Activated naive CD4-positive, alpha-beta T cell (primary cell): ENCODE results near the gene UNK.
"Not testable (repeated sequence)": the region's sequence is repeated elsewhere in the genome, so short reads cannot be mapped to it uniquely, and the experiment has no call there.

Experiments
- DNase-seq, 4 experiments: peaks; one replicate each; lab custom pipeline; 2025; lab: John Stamatoyannopoulos, UW

The UNK gene

DNA sequence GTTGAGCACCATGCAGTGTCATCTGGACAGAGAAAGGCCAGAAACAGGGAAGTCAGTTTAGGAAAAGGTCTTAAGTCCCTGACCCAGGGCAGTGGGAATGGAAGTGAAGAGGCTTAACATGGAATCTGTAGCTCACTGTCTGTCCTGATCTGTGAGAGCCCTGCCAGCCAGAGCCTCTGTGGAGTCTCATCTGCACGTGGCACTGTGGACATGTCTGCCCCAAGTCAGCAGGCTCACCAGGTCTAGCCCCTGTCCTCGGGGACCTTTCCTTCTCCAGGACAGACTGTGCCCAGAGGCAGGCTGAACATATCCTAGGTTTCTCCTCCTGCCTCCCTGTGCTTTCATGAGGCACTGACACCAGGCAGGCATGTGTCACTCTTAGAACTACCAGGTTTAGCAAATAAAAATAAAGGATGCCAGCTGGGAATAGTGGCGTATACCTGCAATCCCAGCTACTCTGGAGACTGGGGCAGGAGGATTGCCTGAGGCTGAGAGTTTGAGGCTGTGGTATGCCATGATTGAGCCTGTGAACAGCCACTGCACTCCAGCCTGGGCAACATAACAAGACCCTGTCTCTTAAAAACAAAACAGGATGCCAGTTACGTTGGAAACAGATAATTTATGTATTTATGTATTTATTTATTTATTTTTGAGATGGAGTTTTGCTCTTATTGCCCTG lies 22.4 kb downstream of the UNK start:
- DNase-seq, result no peak

DNA sequence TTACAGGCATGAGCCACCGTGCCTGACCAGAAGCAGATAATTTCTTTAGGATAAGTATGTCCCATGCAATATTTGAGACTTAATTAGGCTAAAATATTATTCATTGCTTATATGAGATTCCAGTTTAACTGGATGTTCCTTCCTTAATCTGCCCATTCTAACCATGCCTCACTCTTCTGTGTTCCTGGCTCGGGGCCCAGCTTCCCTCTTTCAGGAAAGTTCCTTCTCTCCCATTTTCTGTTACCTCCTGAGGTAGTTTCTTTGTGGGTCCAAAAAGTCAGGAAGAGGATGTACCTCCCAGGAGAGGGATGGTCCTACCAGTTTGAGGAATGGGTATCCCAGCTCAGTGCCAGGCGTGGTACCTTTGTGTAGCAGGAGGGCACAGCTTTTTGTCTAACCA lies 23.3 kb downstream of the UNK start:
- DNase-seq, result no peak

DNA sequence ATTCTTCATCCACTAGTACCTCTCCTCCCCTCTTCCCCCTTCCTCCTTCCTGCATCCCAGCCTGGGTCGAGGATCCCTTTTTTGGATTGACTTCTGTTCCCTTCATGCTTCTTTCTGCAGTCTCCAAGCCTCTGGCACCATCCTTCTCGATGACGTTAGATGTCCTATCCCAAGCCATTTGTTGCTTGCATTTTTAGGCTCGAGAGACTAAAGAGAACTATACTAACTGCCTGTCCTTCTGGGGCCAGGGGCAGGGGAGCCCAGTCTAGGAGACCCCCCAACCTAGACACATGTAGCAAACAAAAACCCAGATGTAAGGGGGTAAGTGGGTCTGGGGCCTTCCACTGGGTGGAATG lies 23.9 kb downstream of the UNK start:
- no peak for DNase-seq

DNA sequence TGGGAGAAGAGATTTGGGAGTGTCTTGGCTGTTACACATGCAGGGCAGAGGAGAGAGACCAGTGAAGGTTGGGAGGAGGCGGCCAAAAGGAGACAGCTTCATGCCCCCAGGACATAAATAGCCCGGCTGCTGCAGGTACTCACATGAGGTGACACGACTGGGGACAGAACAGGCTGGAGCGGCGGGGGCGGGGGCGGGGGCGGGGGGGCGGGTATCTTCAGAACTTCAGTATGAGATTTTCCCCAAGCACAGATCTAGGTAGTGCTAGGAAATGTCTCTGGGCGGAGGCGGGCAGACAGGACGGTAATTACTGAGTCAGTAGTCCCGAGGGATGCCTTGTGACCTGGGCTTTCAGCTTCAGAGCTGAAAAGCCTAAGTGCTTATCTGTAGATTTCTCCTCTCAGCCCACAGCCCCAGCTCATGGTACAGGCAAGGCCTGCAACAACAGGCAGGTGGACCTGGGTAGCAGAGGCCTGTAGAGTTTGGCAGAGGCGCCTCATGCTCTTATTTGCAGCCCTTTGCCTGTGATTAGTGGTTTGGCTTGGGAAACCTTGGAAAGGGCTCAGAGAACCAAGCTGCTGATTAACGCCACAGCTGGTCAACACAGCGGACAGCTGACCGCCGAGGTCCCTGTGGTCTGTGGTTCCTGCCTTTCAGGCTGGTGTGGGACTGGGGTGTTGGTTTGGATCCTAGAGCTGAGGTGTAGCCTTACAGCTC lies 24.5 kb downstream of the UNK start:
- no peak for DNase-seq

DNA sequence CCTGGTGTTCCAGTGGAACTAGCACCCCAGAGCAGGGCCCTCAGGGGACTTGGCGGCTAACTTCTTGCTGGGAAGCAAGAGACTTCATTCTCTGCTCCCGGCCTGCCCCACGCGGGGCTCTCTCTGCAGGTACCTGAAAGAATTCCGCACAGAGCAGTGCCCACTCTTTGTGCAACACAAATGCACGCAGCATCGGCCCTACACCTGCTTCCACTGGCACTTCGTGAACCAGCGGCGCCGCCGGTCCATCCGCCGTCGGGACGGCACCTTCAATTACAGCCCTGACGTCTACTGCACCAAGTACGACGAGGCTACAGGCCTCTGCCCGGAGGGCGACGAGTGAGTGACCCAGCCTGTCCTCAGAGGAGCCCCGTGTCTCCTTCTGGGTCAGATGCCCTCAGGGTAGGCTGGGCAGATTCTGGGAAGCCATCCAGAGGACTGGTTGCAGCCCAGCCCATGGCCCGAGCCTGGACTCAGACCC lies 25.1 kb downstream of the UNK start:
- no peak for DNase-seq

DNA sequence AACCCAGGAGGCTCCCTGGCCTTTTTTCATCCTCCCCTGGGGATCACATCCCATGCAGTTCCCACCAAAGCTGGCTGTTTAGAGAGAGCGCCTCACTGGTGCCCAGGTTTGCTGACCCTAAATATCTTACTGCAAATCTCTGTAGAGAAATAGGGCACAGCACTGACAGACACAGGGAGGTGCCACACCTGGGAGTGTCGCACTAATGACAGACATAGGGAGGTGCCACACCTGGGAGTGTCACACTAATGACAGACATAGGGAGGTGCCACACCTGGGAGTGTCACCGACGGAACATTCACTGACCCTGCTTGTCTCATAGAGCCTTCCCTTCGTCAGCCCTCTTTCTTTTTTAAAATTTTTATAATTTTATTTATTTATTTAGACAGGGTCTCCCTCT lies 25.6 kb downstream of the UNK start:
- no peak for DNase-seq

DNA sequence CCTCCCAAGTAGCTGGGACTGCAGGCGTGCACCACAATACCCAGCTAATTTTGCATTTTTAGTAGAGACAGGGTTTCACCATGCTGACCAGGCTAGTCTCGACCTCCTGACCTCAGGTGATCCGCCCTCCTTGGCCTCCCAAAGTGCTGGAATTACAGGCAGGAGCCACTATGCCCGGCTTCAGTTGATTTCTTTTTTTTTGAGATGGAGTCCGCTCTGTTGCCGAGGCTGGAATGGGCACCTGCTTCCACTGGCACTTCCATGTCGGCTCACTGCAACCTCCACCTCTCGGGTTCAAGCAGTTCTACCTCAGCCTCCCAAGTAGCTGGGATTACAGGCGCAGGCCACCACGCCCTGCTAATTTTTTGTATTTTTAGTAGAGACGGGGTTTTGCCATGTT lies 26.1 kb downstream of the UNK start:
- DNase-seq, result not testable (repeated sequence)

DNA sequence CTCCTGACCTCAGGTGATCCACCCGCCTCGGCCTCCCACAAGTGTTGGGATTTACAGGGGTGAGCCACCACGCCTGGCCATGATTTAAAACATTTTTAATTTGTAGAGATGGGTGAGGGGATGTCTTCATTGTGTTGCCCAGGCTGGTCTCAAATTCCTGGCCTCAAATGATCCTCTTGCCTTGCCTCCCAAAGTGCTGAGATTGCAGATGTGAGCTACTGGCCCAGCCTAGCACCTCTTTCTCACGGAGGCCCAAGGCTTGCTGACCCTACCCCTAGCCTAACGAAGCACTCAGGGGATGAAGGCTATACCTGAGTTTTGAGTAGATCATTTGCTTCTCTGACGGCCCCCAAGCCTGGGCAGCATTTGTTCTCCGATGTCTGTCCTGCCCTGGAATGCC lies 26.6 kb downstream of the UNK start:
- DNase-seq, result no peak

DNA sequence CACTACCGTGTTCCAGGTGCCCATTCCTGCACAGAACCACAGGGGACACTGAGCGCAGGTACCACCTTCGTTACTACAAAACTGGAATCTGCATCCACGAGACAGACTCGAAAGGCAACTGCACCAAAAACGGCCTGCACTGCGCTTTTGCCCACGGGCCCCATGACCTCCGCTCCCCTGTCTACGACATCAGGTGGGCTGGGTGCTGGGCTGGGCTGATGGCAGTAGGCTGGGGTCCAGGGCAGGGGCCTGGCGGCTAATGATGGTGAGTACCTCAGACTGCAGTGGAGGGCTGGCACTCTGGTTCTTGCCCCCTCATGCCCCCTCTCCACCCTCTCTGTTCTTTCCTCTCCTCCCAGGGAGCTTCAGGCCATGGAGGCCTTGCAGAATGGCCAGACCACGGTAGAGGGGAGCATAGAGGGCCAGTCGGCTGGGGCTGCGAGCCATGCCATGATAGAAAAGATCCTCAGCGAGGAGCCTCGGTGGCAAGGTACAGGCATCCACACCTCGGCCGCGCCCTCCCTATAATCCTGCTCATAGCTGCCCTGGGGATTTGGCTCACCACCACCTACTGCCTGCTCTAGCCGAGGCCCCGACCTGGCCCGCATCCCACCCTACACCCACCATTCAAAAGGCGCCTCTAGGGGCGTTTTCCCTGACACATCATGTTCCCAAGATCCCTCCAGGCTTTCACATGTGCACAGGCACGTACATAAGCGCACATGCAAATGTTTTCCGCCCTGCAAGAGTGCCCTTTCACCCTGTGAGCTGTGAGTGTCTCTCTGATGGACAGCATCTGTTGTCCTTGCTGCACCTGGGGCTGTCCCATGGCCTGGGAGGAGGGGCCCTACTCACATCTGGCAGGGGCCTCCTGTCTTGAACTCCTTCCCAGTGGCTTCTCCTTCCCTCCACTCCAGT lies 27.7 kb downstream of the UNK start:
- DNase-seq, result no peak

DNA sequence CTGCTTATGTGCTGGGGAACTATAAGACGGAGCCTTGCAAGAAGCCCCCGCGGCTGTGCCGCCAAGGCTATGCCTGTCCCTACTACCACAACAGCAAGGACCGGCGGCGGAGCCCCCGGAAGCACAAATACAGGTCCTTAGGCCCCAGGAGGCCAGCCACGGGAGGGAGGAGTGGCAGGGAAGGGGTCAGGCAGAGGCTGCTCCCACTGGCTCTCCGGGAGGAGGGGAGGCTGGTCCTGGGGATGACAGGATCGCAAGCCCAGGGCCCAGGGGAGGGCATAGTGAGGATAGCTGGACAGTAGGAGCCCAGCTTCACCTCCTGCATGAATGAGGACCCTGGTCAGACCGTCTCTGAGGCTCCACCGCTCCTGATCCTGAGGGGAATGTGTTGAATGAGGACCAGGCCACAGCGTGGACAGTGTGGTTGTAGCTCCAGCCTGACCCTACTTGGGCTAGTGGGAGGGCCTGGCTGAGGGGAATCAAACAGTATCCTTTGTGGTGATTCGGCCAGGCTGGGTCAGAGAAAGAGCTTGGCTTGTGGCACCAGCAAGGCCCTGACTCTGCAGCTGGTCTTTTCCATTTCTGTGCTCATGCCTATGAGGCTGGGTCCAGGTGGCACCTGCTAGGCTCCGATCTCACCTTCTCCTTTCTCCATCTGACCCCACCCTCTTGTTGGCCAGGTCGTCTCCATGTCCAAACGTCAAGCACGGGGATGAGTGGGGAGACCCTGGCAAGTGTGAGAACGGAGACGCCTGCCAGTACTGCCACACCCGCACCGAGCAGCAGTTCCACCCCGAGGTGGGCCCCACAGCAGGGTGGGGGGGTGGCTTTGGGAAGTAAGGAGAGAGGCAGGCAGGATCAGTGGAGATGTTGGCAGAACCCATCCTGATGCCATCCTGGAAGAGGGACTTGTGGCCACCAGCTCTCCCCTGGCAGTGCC lies 28.7 kb downstream of the UNK start:
- DNase-seq, result no peak

DNA sequence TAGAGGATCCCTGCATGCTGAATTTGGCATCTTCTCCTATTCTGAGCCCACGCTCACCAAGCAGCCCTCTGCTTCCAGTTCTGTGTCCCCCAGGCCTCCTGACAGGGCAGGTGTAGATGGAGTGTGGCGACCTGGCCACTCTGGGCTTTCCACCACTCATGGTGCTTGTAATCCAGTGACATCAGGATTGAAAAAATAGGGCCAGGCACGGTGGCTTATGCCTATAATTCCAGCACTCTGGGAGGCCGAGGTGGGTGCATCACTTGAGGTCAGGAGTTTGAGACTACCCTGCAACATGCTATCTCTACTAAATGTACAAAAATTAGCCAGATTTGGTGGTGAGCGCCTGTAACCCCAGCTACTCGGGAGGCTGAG lies 29.4 kb downstream of the UNK start:
- no peak for DNase-seq

DNA sequence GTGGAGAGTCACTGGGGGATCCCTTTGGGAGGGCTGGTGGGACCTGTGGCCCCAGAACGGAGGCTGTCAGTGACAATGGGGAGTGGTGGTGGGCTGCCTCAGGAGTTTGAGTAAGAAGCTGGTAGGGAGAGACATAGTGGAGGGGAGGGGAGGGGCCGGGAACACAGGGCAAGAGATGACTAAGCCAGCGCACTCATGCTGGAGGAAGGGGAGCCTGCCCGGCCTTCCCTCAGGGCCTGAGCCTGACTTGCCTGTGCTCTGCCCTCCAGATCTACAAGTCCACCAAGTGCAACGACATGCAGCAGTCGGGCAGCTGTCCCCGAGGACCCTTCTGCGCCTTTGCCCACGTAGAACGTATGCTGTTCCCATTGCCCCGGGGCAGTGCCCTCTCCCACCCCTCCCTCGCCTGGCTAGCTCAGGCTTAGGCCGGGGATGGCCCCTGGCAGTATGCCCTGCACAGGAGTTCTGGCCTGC lies 30.3 kb downstream of the UNK start:
- no peak for DNase-seq

DNA sequence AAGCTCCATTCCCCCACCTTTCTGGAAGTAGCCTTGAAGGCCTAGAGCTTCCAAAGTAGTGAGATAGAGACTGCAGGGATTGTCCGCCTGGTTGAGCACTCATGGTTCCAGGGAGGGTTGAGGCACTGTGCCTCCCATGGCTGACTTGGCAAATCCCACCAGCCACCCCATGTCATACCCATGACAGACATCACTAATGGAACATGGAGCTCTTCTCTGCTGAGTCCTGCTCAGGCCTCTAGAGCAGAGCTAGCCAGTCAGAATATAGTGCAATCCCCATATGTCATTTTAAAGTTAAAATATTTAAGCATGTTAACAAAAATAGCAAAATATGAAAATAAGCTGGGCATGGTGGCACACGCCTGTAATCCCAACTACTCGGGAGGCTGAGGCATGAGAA lies 30.8 kb downstream of the UNK start:
- DNase-seq, result no peak

DNA sequence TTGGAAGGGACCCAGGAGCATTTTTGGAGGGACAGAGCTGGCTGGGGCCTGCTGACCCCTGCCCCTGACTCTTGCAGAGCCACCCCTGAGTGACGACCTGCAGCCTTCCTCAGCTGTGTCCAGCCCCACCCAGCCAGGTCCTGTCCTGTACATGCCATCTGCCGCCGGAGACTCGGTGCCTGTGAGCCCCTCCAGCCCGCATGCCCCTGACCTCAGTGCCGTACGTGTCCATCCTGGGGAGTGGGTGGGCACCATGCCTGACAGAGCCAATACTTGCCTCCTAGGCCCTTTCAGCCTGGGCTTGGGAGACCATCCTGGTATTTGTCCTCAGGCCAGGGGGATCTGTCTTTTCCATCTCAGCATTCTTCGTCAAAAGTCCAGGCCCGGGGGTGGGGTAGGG lies 32.1 kb downstream of the UNK start:
- DNase-seq, result no peak

DNA sequence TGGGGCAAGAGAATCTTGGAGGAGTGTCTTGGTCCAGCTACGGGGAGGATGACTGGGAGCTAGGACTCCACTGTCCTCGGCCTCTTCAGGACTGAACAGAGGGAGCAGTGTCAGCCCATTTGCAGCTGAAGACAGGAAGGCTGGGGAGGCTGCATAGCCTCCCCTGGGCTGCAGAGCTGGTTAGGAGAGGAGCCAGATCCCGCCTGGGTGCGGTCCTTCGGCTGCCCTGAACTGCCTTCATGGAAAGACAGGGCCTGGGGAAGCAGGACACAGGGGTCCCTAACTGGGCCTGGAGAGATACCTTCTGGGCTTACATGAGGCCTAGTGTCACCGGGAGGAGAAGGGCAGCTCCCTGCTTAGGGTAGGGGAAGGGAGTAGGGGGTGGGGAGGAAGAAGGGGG lies 33.0 kb downstream of the UNK start:
- no peak for DNase-seq

DNA sequence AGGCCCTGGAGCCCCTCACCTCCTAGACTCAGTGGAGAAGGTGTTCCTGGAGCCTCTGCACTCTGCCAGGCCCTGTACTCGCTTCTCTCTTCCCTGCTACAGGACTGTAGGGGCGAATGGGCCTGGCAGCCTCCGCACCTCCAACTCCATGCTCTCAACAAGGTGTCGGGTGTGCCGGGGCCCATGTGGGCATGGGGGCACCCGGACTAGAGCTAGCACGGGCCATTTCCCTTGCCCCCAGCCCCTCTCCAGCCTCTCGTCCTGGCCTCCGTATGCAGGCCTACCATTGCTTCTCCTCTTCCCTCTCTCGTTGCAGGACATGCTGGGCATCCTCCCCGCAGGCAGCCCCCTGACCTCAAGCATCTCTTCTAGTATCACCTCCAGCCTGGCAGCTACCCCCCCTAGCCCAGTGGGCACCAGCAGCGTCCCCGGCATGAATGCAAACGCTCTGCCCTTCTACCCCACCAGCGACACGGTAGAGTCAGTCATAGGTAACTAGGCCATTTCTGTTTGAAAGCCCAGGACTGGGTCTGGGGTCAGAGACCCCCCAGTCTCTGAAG lies 33.8 kb downstream of the UNK start:
- no peak for DNase-seq

DNA sequence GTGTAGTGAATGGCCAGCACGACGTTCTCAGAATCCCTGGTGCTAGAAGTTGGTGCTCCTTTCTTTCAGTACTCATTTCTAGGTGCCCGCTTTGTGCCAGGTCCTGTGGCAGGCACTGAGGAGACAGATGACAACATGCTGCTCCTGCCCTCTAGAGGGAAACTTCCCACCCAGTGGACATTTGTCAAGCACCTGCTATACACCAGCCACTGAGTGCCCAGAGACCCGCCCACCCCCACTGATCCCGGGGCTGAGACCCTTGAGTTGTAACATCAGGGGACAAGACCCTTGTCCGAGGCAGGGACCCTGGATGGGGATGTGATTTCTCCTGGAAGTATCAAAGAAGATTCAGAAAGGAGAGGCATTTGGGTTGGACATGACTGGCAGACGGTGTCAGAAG lies 34.5 kb downstream of the UNK start:
- DNase-seq, result no peak

DNA sequence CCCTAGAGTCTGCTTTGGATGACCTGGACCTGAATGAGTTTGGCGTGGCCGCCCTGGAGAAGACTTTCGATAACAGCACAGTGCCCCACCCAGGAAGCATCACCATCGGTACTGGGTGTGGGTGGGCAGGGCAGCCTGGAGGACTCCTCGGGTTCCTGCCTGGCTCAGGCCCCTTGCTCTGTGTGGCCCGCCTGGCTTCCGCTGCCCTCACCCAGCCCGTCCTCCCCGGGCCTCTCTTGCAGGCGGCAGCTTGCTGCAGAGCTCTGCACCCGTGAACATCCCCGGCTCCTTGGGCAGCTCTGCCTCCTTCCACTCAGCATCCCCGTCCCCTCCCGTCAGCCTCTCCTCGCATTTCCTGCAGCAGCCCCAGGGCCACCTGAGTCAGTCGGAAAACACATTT lies 35.1 kb downstream of the UNK start:
- DNase-seq, result no peak

DNA sequence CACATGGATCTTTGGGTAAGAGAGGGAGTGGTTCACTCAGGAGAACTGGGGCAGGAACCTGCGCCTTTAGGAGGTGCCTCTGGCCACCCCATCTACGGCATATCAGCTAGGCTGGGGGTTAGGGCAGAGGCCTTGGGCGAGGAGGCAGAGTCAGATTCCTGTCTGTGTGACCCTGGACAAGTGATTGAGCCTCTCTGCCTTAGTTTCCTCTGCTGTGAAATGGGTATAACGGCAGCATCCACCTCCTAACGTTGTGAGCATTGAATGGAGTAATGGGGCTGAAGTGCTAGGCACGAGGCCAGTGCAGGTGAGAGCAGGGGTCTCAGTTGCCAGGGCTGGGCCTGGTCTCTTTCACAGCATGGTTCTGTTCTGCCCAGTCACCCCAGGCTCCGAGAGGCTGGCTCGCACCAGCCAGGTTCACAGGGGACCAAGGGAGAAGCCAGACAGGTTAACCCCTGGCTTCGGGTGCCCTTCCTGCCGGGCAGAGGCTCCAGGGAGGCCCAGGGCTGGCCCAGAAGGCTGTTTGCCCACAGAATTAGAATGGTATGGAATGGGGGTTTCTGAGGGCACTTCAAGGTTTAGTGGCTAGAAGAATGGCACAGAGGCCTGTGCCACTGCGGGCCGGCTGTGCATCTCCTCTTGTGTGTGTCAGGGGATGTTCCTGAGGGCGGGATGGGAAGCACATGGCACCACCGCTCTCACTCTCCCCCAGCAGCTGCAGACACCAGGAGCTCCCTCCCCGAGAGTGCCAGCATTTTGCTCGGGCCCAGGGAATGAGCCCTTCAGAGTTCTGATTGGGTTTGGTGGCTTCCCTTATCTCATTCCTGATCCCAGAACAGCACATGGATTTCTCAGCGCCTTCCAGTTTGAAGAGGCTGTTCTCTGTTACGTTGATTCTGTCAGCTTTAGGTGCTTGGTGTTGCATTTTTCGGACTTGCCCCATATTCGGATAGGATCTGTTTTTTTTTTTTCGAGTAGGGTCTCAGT lies 35.8 kb downstream of the UNK start:
- DNase-seq, result no peak

DNA sequence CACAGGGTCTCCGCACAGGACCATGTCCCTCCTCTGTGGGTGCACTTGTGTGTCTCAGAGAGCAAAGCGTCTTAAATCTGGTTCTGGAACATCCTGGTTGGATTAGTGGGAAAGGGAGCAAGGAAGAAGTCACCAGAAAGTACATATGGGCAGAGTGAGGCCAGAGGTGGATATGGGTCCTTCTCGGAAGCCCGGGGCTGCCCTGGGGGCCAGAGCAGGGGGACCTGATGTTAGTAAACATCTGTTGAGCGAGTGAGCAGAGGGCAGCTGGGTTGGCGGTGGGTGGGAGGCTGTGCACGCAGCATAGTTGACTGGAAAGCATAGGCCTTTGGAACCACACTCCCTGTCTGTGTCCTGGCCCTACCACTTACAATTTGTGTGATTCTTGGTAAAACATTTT lies 36.9 kb downstream of the UNK start:
- DNase-seq, result no peak
